Neural cell (in vitro differentiated cells): ENCODE data around the gene HSD11B1L. TPM values are rescaled to one million over a fixed set of nuclear protein-coding genes. Genes with fewer than 3 reads are reported as not detected.
A peak's percentile ranks its signal among the peaks of the same experiment; 100 is the strongest.

Experiments used
- H2AFZ ChIP-seq: fragments of 200-600, 300-800 bp; sonication (generic), shearing (Covaris generic); 2 replicates; pipeline ENCODE4 v1.6.0; 2014; ENCODE audit warnings: low read depth, mild to moderate bottlenecking, antibody characterized with exemption, low read length, moderate library complexity
- H3F3A ChIP-seq: fragments of 200-600 bp; shearing (Covaris generic); 2 replicates; pipeline ENCODE4 v1.6.1; 2016; ENCODE audit warnings: mild to moderate bottlenecking, moderate library complexity, mixed read lengths, antibody characterized with exemption, low read length; ENCODE audit not compliant: insufficient read depth, poor library complexity, severe bottlenecking
- H3K27ac ChIP-seq: fragments of 200-600, 300-800 bp; sonication (generic), shearing (Covaris generic); 2 replicates; pipeline ENCODE4 v1.5.1; 2014; ENCODE audit warnings: mild to moderate bottlenecking, low read length, moderate library complexity
- H3K27me3 ChIP-seq: fragments of 300-800, 200-600 bp; sonication (generic), shearing (Covaris generic); 2 replicates; pipeline ENCODE4 v1.6.0; 2014; ENCODE audit warnings: mild to moderate bottlenecking, low read depth, low read length, moderate library complexity; ENCODE audit not compliant: insufficient read depth
- H3K36me3 ChIP-seq: fragments of 300-800, 200-600 bp; sonication (generic), shearing (Covaris generic); 2 replicates; pipeline ENCODE4 v1.5.1; 2014; ENCODE audit warnings: mild to moderate bottlenecking, antibody characterized with exemption, low read length, moderate library complexity; ENCODE audit not compliant: insufficient read depth
- H3K4me2 ChIP-seq: fragments of 300-800, 200-600 bp; sonication (generic), shearing (Covaris generic); 2 replicates; pipeline ENCODE4 v1.6.0; 2014; ENCODE audit warnings: mild to moderate bottlenecking, low read length
- H3K4me3 ChIP-seq: fragments of 300-800, 200-600 bp; sonication (generic), shearing (Covaris generic); 2 replicates; pipeline ENCODE4 v1.5.1; 2014; ENCODE audit warnings: mild to moderate bottlenecking, low read length, moderate library complexity
- H3K79me2 ChIP-seq: fragments of 200-600 bp; shearing (Covaris generic); replicated peaks from 2 replicates; pipeline ENCODE4 v1.6.0; 2014; ENCODE audit warnings: mild to moderate bottlenecking, low read length, moderate library complexity; ENCODE audit not compliant: insufficient read depth
- H3K9ac ChIP-seq: fragments of 300-800, 200-600 bp; sonication (generic), shearing (Covaris generic); 2 replicates; pipeline ENCODE4 v1.6.1; 2016; ENCODE audit warnings: mild to moderate bottlenecking, low read length, mixed read lengths
- H3K9me2 ChIP-seq: fragments of 200-600 bp; shearing (Covaris generic); 2 replicates; pipeline ENCODE4 v1.6.1; 2016; ENCODE audit warnings: mild to moderate bottlenecking, low read length, mixed read lengths; ENCODE audit not compliant: insufficient read depth
- H3K9me3 ChIP-seq: fragments of 200-600, 300-800 bp; sonication (generic), shearing (Covaris generic); 2 replicates; pipeline ENCODE4 v1.6.1; 2016; ENCODE audit warnings: mild to moderate bottlenecking, mixed run types, low read length, moderate library complexity, mixed read lengths
- H4K20me1 ChIP-seq: fragments of 200-600 bp; shearing (Covaris generic); 2 replicates; pipeline ENCODE4 v1.6.1; 2016; ENCODE audit warnings: mild to moderate bottlenecking, mixed run types; ENCODE audit not compliant: insufficient read depth
- EP300 ChIP-seq: fragments of 450-650 bp; conservative IDR thresholded peaks from 2 replicates; pipeline ENCODE4 v1.6.1; 2014; ENCODE audit warnings: antibody characterized with exemption, mild to moderate bottlenecking, moderate library complexity; ENCODE audit not compliant: poor library complexity, severe bottlenecking
- EZH2 ChIP-seq: fragments of 200-600, 300-800 bp; shearing (Covaris generic), sonication (generic); IDR thresholded peaks from 2 replicates; pipeline ENCODE4 v1.6.1; 2014; ENCODE audit warnings: antibody characterized with exemption, low read length, borderline replicate concordance, mild to moderate bottlenecking; ENCODE audit not compliant: insufficient read depth, poor library complexity, severe bottlenecking
- MXI1 ChIP-seq: fragments of 450-650 bp; conservative IDR thresholded peaks from 2 replicates; pipeline ENCODE4 v1.6.1; 2014; ENCODE audit warnings: antibody characterized with exemption, mild to moderate bottlenecking; ENCODE audit not compliant: poor library complexity, severe bottlenecking
- POLR2AphosphoS5 ChIP-seq: IDR thresholded peaks from 2 replicates; pipeline ENCODE4 v1.6.1; 2012
- RAD21 ChIP-seq: fragments of 450-650 bp; conservative IDR thresholded peaks from 2 replicates; pipeline ENCODE4 v1.6.1; 2014; ENCODE audit warnings: antibody characterized with exemption, mild to moderate bottlenecking, moderate library complexity
- SMC3 ChIP-seq: fragments of 450-650 bp; conservative IDR thresholded peaks from 2 replicates; pipeline ENCODE4 v1.6.1; 2014; ENCODE audit warnings: antibody characterized with exemption, mild to moderate bottlenecking, moderate library complexity; ENCODE audit not compliant: poor library complexity
- TAF1 ChIP-seq: IDR thresholded peaks from 2 replicates; pipeline ENCODE4 v1.6.1; 2012; ENCODE audit warnings: low read depth
- polyA plus RNA-seq: library from polyadenylated mRNA; depleted of rRNA; stranded (reverse); fragments of >200 nt; gene quantifications from 2 replicates; pipeline ENCODE4 v1.2.3, GENCODE V29; 2014
- TF ChIP-seq, protein P1 (sequence below): IDR thresholded peaks from 2 replicates; pipeline ENCODE4 v1.6.1; 2012; ENCODE audit warnings: borderline replicate concordance
- TF ChIP-seq, protein P2 (sequence below): fragments of 450-650 bp; IDR thresholded peaks from 2 replicates; pipeline ENCODE4 v1.5.1; 2014; ENCODE audit warnings: antibody characterized with exemption, mild to moderate bottlenecking, moderate library complexity; ENCODE audit not compliant: poor library complexity, severe bottlenecking

Gene HSD11B1L
- polyA plus RNA-seq, 1 donor from 2014 or later, result 170 TPM

DNA sequence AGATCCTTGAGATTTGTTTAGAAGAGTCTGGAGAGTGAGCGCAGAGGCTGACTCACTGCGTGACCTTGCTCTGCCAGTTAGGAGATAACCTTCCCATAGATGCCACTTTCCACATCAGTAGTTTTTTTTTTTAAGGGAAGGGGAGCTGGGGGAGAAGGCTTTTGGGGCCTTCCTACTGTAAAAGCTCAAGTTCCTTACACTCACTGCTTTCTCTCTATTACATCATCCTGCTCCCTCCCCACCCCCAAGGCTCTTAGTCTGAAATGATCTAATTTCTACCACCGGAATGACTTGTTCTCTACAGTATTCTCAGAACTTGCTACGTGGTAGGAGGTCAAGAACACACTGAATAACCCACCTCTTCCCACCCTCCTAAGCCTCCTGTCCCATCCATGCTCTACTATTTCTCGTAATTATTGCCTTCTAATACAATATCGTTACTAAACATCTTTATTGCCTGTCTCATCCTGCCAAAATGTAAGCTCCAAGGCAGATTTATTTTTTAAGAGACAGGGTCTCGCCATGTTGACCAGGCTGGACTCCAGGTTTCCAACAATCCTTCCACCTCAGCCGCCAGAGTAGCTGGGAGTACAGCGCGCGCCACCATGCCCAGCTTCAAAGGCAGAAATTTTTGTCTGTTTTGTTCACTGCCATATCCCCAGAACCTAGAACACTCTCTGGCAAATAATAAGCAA, 37.9 kb downstream of the HSD11B1L start:
- no peak overlapping the region for H3K27ac ChIP-seq
- H3K4me2 ChIP-seq, result peak overlapping the region; percentile 35
- peaks cover 24% of the 10 kb centered on the region for H3K79me2 ChIP-seq
- no peaks in the 10 kb centered on the region for H3F3A ChIP-seq
- H3K9me2 ChIP-seq, result no peaks in the 10 kb centered on the region
- no peaks in the 10 kb centered on the region for H3K9me3 ChIP-seq
- H3K4me3 ChIP-seq, result peak overlapping the region; percentile 68
- H3K27me3 ChIP-seq, result no peaks in the 10 kb centered on the region
- H2AFZ ChIP-seq, result no peak overlapping the region
- peak overlapping the region; percentile 75 for H3K9ac ChIP-seq
- no peaks in the 10 kb centered on the region for H3K36me3 ChIP-seq
- H4K20me1 ChIP-seq, result no peaks in the 10 kb centered on the region
- TF ChIP-seq RAD21 (no peak), EP300 (no peak), POLR2AphosphoS5 (no peak), TAF1 (no peak), SMC3 (no peak), EZH2 (no peak), MXI1 (no peak)
- TF ChIP-seq, protein P1, sequence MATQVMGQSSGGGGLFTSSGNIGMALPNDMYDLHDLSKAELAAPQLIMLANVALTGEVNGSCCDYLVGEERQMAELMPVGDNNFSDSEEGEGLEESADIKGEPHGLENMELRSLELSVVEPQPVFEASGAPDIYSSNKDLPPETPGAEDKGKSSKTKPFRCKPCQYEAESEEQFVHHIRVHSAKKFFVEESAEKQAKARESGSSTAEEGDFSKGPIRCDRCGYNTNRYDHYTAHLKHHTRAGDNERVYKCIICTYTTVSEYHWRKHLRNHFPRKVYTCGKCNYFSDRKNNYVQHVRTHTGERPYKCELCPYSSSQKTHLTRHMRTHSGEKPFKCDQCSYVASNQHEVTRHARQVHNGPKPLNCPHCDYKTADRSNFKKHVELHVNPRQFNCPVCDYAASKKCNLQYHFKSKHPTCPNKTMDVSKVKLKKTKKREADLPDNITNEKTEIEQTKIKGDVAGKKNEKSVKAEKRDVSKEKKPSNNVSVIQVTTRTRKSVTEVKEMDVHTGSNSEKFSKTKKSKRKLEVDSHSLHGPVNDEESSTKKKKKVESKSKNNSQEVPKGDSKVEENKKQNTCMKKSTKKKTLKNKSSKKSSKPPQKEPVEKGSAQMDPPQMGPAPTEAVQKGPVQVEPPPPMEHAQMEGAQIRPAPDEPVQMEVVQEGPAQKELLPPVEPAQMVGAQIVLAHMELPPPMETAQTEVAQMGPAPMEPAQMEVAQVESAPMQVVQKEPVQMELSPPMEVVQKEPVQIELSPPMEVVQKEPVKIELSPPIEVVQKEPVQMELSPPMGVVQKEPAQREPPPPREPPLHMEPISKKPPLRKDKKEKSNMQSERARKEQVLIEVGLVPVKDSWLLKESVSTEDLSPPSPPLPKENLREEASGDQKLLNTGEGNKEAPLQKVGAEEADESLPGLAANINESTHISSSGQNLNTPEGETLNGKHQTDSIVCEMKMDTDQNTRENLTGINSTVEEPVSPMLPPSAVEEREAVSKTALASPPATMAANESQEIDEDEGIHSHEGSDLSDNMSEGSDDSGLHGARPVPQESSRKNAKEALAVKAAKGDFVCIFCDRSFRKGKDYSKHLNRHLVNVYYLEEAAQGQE, result no peak

DNA sequence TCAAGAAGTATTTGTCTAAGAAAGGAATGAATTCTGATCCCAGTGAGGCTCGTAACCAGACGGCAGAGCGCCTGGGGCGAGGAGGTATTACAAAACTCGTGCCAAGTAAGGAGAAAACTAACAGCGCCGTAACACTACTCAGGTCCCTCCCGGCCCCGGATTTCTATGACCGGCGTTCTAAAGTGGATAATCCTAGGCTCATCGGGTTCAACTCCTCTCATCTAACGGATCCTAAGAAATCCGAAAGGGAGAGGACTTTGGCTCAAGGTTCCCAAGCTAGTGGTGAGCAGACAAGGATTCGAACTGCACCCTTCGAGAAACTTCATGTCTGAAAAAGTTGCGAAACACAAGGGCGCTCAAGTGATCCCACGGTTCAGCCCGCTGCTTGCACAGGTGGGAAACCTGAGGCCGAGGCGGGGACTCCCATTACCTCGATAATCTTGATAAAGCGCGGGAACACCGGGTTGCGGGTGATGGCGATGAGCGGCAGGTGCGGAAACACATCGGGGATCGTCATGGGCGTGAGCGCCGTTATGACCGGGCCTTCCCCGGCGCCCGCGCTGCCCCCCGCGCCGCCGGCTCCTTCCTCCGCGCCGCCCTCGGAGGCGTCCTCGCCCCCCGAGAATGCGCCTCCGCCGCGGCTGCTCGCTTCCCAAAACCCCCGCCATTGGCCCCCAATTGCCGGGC, 38.6 kb downstream of the HSD11B1L start:
- Histone ChIP-seq H4K20me1 (no peaks in the 10 kb centered on the region), H3K4me2 (peak overlapping the region; percentile 35), H3K4me3 (peak overlapping the region; percentile 68), H2AFZ (peak overlapping the region; percentile 51), H3K27ac (peak overlapping the region; percentile 78), H3K27me3 (no peaks in the 10 kb centered on the region), H3K9me2 (no peaks in the 10 kb centered on the region), H3K79me2 (peaks cover 24% of the 10 kb centered on the region), H3F3A (no peaks in the 10 kb centered on the region), H3K36me3 (no peaks in the 10 kb centered on the region), H3K9ac (peak overlapping the region; percentile 75), H3K9me3 (no peaks in the 10 kb centered on the region)
- no peak for TF ChIP-seq EP300
- TF ChIP-seq POLR2AphosphoS5, result no peak
- no peak for TF ChIP-seq TAF1
- no peak for TF ChIP-seq SMC3
- TF ChIP-seq, protein P1, result no peak
- TF ChIP-seq EZH2, result no peak
- no peak for TF ChIP-seq MXI1
- TF ChIP-seq, protein P2, sequence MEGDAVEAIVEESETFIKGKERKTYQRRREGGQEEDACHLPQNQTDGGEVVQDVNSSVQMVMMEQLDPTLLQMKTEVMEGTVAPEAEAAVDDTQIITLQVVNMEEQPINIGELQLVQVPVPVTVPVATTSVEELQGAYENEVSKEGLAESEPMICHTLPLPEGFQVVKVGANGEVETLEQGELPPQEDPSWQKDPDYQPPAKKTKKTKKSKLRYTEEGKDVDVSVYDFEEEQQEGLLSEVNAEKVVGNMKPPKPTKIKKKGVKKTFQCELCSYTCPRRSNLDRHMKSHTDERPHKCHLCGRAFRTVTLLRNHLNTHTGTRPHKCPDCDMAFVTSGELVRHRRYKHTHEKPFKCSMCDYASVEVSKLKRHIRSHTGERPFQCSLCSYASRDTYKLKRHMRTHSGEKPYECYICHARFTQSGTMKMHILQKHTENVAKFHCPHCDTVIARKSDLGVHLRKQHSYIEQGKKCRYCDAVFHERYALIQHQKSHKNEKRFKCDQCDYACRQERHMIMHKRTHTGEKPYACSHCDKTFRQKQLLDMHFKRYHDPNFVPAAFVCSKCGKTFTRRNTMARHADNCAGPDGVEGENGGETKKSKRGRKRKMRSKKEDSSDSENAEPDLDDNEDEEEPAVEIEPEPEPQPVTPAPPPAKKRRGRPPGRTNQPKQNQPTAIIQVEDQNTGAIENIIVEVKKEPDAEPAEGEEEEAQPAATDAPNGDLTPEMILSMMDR, result no peak
- TF ChIP-seq RAD21, result no peak
